GM12873 (cell line): Measurements from ENCODE around the gene ASTN2.

ENCODE experiments used
- TF ChIP-seq, protein P1 (sequence below): IDR thresholded peaks from 2 replicates; pipeline ENCODE4 v1.5.1; 2012; ENCODE audit warnings: low read depth, mild to moderate bottlenecking, moderate library complexity, low read length, control low read depth; ENCODE audit not compliant: insufficient read depth; ENCODE audit errors: missing control alignments

Gene ASTN2

GRCh38 chr9:117231012-117231411 lies 183.8 kb downstream of the ASTN2 start:
- TF ChIP-seq, protein P1, sequence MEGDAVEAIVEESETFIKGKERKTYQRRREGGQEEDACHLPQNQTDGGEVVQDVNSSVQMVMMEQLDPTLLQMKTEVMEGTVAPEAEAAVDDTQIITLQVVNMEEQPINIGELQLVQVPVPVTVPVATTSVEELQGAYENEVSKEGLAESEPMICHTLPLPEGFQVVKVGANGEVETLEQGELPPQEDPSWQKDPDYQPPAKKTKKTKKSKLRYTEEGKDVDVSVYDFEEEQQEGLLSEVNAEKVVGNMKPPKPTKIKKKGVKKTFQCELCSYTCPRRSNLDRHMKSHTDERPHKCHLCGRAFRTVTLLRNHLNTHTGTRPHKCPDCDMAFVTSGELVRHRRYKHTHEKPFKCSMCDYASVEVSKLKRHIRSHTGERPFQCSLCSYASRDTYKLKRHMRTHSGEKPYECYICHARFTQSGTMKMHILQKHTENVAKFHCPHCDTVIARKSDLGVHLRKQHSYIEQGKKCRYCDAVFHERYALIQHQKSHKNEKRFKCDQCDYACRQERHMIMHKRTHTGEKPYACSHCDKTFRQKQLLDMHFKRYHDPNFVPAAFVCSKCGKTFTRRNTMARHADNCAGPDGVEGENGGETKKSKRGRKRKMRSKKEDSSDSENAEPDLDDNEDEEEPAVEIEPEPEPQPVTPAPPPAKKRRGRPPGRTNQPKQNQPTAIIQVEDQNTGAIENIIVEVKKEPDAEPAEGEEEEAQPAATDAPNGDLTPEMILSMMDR = no peak

DNA sequence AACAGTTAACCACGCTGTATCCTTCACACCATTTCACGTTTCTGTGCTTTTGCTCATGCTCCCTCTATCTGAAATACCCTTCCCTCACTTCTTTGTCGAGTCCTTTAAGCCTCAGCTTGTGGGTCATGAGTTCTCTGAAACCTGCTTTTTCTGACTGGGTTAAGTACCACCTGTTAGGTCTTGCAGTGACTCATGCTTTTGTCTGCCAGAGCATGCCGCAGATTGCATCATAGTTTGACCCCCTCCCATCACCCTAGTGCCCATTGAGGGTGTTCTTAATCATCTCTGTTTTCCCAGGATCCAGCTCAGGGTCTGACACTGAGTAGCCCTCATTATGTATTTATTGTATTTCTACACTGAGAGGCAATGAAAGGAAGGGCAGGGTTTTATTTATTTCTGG lies 190.2 kb downstream of the ASTN2 start:
- TF ChIP-seq, protein P1 = no peak

DNA sequence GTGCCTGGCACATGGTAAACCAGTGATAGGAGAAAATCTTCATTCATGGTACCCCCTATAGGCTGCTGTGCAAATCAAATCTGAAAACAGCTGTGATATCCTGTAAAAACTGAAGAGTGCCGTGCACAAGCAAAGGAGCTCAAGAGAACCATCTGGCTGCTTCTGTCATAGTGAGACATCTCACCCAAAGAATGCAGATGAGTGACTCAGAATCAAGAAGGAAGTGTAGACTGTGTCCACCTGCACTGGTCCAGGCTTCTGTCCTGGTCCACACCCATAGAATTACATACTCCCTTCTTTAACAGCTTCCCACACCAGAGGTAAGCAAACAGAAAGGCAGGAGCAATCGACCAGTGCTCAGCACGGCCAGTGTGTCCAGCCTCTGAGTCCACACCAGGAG lies 195.9 kb downstream of the ASTN2 start:
- TF ChIP-seq, protein P1 = no peak

DNA sequence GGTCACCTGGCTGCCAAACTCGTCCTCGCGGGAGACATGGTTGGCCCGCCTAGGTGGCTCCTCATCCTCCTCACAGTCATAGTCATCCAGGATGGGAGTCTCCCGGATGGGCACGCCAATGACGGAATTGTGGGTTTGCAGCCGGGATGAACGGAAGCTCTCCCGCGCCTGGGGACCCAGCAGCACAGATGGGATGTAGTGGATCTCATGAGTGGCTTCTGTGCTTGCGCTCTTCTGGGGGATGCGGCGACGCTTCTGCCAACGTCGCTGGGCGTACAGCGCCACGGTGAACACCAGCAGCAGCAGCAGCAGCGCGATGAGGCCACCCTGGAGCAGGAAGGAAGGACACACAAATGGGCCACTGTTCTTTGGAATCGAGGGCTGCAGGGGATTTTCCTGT lies 200.4 kb downstream of the ASTN2 start:
- TF ChIP-seq, protein P1 = no peak

- TF ChIP-seq, protein P1 = no peak
Measured at GRCh38 chr9:117211280-117211679, 203.6 kb downstream of the ASTN2 start.

DNA sequence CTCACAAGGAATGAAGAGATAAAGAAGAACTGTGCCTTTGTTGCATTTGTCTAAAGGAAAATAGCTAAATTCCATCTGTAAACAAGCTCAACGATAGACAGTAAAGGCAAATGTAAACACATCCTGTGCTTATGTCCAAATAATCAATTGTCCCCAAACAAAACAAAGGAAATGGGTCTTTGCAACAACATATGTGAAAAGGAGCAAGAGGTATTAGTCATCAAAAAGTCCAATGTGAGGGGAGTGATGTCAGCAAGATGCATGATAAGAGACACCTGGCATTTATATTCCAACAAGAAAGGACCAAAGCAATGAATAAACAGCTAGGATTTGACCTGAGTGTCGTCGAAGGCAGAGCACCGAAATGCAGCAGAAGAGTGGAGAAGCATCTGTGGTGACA lies 209.1 kb downstream of the ASTN2 start:
- TF ChIP-seq, protein P1 = no peak

DNA sequence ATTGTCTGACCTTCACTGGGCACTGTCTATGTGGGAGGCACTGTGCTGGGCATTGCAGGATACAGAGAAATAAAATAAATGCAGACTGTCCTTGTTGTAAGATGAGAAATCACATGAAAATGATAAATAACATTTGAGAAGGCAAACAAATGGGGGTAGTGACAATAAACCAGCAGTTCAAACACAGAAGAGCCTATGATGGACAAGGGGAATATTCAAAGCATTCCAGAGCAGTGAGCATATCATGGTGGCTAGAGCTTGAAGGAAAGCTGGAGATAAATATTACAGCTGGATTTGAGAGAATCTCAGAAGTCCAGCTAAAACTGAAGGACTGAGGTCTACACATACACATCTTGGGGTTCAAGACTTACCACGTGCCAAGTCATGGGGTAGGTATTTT lies 209.9 kb downstream of the ASTN2 start:
- TF ChIP-seq, protein P1 = no peak
